GM10248 (cell line): ENCODE measurements around the gene EPHB1.
"Not testable (repeated sequence)": the region's sequence is repeated elsewhere in the genome, so short reads cannot be mapped to it uniquely, and the experiment has no call there.

ENCODE experiments used
- CTCF ChIA-PET: fragments of 300-600 bp; sonication (Branson Sonifier 250); formaldehyde crosslinking; extraction: SDS; loops from one replicate; lab custom pipeline; 2021; ENCODE audit warnings: antibody characterized with exemption; lab: Yijun Ruan, JAX
- POLR2A ChIA-PET: fragments of 350-650 bp; sonication (Branson Sonifier 250); formaldehyde crosslinking; extraction: SDS; loops from one replicate; lab custom pipeline; 2020; ENCODE audit warnings: antibody characterized with exemption; lab: Yijun Ruan, JAX
- DNase-seq: peaks from one replicate; pipeline ENCODE4 v3.0.0; 2012; ENCODE audit errors: extremely low spot score
- CTCF ChIP-seq: IDR thresholded peaks from 2 replicates; pipeline ENCODE4 v1.5.1; 2012; ENCODE audit warnings: mild to moderate bottlenecking, low read depth; ENCODE audit errors: extremely low read depth, missing control alignments, control extremely low read depth

Gene EPHB1

GRCh38 chr3:135232226-135232625 lies 437.2 kb downstream of the EPHB1 start:
- ChIA-PET CTCF (no interaction called here), POLR2A (no interaction called here)
- TF ChIP-seq CTCF, result no peak
- DNase-seq, result no peak

- DNase-seq, POLR2A ChIA-PET, CTCF ChIA-PET: not testable (repeated sequence)
Observed at GRCh38 chr3:135233476-135233875, 438.4 kb downstream of the EPHB1 start.

- no peak for TF ChIP-seq CTCF
- DNase-seq, result no peak
- POLR2A ChIA-PET, result no interaction called here
- CTCF ChIA-PET, result no interaction called here
Observed at GRCh38 chr3:135235541-135235940, 440.5 kb downstream of the EPHB1 start.

- ChIA-PET CTCF (interaction anchor here (1.5 kb wide), 1 partner anchor 9 kb away, joined by 4 read pairs; no protein-coding TSS in a partner anchor), POLR2A (no interaction called here)
- no peak for DNase-seq
- no peak for TF ChIP-seq CTCF
Observed at GRCh38 chr3:135237371-135238143, 442.5 kb downstream of the EPHB1 start.

GRCh38 chr3:135238236-135238830 lies 443.3 kb downstream of the EPHB1 start:
- TF ChIP-seq CTCF, result no peak
- POLR2A ChIA-PET, result no interaction called here
- CTCF ChIA-PET, result no interaction called here
- DNase-seq, result no peak

- ChIA-PET POLR2A (no interaction called here), CTCF (interaction anchor here (1.5 kb wide), 1 partner anchor 445 kb away, joined by 5 read pairs; the partner anchor contains the start of gene EPHB1)
- no peak for TF ChIP-seq CTCF
- no peak for DNase-seq
Observed at GRCh38 chr3:135238871-135239614, 444.0 kb downstream of the EPHB1 start.

GRCh38 chr3:135239615-135239884 lies 444.5 kb downstream of the EPHB1 start:
- CTCF ChIA-PET, result interaction anchor here (1.5 kb wide), 1 partner anchor 445 kb away, joined by 5 read pairs; the partner anchor contains the start of gene EPHB1
- DNase-seq, result no peak
- TF ChIP-seq CTCF, result no peak
- POLR2A ChIA-PET, result no interaction called here
